ENCODE data around the gene AK3.
"Not testable (repeated sequence)": the region's sequence is repeated elsewhere in the genome, so short reads cannot be mapped to it uniquely, and the experiment has no call there.

AK3 gene

GRCh38 chr9:4780651-4781050 is 39.6 kb upstream of the AK3 start:
- no peak for TF ChIP-seq CTCF (IDR thresholded peaks at IDR 0.05; ENCODE audit: low read depth, low read length, missing control alignments)
- DNase-seq (ENCODE audit: extremely low read depth, low read depth), result no peak
- no peak overlapping the region for H3K4me3 ChIP-seq (replicated peaks; ENCODE audit: low read depth, low read length)

GRCh38 chr9:4774958-4775357 is 34.0 kb upstream of the AK3 start:
- DNase-seq (ENCODE audit: extremely low read depth, low read depth); H3K4me3 ChIP-seq (replicated peaks; ENCODE audit: low read depth, low read length): not testable (repeated sequence)

GRCh38 chr9:4774209-4774608 is 33.2 kb upstream of the AK3 start:
- DNase-seq (ENCODE audit: extremely low read depth, low read depth), result no peak
- TF ChIP-seq CTCF (IDR thresholded peaks at IDR 0.05; ENCODE audit: low read depth, low read length, missing control alignments), result no peak
- no peak overlapping the region for H3K4me3 ChIP-seq (replicated peaks; ENCODE audit: low read depth, low read length)

- no peak for DNase-seq (ENCODE audit: extremely low read depth, low read depth)
- H3K4me3 ChIP-seq (replicated peaks; ENCODE audit: low read depth, low read length), result no peak overlapping the region
- TF ChIP-seq CTCF (IDR thresholded peaks at IDR 0.05; ENCODE audit: low read depth, low read length, missing control alignments), result no peak
Observed at GRCh38 chr9:4771788-4772187, 30.8 kb upstream of the AK3 start.

- TF ChIP-seq CTCF (IDR thresholded peaks at IDR 0.05; ENCODE audit: low read depth, low read length, missing control alignments), result no peak
Observed at GRCh38 chr9:4769321-4770080, 28.5 kb upstream of the AK3 start.

GRCh38 chr9:4768681-4769080 is 27.7 kb upstream of the AK3 start:
- TF ChIP-seq CTCF (IDR thresholded peaks at IDR 0.05; ENCODE audit: low read depth, low read length, missing control alignments), result no peak
- DNase-seq (ENCODE audit: extremely low read depth, low read depth), result no peak

More at GRCh38 chr9:4769321-4770080, 28.5 kb upstream of the AK3 start:
- DNase-seq (ENCODE audit: extremely low read depth, low read depth), result no peak
- no peak overlapping the region for H3K4me3 ChIP-seq (replicated peaks; ENCODE audit: low read depth, low read length)

GRCh38 chr9:4764033-4764432 is 23.0 kb upstream of the AK3 start:
- no peak for TF ChIP-seq CTCF (IDR thresholded peaks at IDR 0.05; ENCODE audit: low read depth, low read length, missing control alignments)
- H3K4me3 ChIP-seq (replicated peaks; ENCODE audit: low read depth, low read length), result no peak overlapping the region
- no peak for DNase-seq (ENCODE audit: extremely low read depth, low read depth)

More at GRCh38 chr9:4768681-4769080, 27.7 kb upstream of the AK3 start:
- no peak overlapping the region for H3K4me3 ChIP-seq (replicated peaks; ENCODE audit: low read depth, low read length)
